AG09309 (cell line): ENCODE results near the gene YPEL1.
"Not testable (repeated sequence)": the region's sequence is repeated elsewhere in the genome, so short reads cannot be mapped to it uniquely, and the experiment has no call there.

ENCODE experiments used
- DNase-seq: peaks from one replicate; pipeline ENCODE4 v3.0.0-alpha.2; 2010; ENCODE audit warnings: low read depth
- H3K4me3 ChIP-seq: 2 replicates; pipeline ENCODE4 v1.5.1; 2011; ENCODE audit warnings: mild to moderate bottlenecking, low read depth, low read length, moderate library complexity; ENCODE audit not compliant: control insufficient read depth
- TF ChIP-seq, protein P1 (sequence below): IDR thresholded peaks from 2 replicates; pipeline ENCODE4 v1.5.1; 2011; ENCODE audit warnings: mild to moderate bottlenecking, low read depth, low read length, inconsistent platforms; ENCODE audit not compliant: insufficient read depth, control insufficient read depth; ENCODE audit errors: missing control alignments

YPEL1 gene

DNA sequence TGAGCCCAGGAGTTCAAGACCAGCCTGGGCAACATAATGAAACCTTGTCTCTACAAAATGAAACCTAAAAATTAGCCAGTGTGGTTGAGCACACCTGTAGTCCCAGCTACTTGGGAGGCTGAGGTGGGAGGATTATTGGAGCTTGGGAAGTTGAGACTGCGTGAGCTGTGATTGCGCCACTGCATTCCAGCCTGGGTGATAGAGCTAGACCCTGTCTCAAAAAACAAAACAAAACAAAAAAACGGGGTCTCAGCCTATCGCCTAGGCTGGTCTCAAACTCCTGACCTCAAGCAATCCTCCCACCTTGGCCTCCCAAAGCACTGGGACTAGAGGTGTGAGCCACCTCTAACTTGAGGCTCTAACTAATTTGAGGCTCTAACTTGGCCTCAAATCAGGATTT lies 56.2 kb downstream of the YPEL1 start:
- no peak for DNase-seq
- H3K4me3 ChIP-seq = no peak overlapping the region
- TF ChIP-seq, protein P1, sequence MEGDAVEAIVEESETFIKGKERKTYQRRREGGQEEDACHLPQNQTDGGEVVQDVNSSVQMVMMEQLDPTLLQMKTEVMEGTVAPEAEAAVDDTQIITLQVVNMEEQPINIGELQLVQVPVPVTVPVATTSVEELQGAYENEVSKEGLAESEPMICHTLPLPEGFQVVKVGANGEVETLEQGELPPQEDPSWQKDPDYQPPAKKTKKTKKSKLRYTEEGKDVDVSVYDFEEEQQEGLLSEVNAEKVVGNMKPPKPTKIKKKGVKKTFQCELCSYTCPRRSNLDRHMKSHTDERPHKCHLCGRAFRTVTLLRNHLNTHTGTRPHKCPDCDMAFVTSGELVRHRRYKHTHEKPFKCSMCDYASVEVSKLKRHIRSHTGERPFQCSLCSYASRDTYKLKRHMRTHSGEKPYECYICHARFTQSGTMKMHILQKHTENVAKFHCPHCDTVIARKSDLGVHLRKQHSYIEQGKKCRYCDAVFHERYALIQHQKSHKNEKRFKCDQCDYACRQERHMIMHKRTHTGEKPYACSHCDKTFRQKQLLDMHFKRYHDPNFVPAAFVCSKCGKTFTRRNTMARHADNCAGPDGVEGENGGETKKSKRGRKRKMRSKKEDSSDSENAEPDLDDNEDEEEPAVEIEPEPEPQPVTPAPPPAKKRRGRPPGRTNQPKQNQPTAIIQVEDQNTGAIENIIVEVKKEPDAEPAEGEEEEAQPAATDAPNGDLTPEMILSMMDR = no peak

DNA sequence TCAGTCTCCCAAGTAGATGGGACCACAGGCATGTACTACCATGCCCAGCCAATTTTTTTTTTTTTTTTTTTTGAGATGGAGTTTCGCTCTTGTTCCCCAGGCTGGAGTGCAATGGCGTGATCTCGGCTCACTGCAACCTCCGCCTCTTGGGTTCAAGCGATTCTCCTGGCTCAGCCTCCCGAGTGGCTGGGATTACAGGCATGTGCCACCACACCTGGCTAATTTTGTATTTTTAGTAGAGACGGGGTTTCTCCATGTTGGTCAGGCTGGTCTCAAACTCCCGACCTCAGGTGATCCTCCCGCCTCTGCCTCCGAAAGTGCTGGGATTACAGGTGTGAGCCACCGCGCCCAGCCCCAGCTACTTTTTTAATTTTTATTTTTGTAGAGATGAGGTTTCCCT lies 56.8 kb downstream of the YPEL1 start:
- not testable (repeated sequence) for DNase-seq, H3K4me3 ChIP-seq

DNA sequence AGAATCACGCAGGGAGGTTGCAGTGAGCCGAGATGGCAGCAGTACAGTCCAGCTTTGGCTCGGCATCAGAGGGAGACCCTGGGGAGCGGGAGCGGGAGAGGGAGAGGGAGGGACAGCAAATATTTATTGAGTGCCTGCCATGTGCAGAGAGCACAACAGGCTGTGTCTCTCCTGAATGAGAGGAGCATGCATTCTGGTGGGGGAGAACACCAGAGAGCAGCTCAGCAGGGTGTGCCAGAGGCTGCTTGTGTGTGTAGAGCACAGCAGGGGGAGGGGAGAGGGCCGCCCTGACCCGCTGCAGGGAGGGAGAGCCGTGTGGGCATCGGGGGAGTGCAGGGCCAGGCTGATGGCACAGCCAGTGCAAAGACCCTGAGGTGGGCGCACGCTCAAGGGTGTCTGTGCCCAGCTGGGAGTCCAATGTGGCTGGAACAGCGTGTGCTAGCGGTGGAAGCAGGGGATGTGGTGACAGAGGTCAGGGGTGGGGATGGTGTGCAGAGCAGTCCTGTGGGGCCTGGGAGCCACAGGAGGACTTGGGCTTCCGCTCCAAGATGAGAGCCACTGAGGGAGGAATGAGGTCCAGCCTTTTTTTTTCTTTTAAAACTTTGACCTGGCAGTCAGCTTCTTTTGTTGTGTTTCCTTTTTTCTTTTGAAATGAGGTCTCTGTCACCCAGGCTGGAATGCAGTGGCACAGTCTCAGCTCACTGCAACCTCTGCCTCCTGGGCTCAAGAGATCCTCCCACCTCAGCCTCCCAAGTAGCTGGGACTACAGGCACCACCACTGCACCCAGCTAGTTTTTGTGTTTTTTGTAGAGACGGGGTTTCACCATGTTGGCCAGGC lies 57.8 kb downstream of the YPEL1 start:
- DNase-seq = no peak
- no peak overlapping the region for H3K4me3 ChIP-seq
- TF ChIP-seq, protein P1 = no peak

DNA sequence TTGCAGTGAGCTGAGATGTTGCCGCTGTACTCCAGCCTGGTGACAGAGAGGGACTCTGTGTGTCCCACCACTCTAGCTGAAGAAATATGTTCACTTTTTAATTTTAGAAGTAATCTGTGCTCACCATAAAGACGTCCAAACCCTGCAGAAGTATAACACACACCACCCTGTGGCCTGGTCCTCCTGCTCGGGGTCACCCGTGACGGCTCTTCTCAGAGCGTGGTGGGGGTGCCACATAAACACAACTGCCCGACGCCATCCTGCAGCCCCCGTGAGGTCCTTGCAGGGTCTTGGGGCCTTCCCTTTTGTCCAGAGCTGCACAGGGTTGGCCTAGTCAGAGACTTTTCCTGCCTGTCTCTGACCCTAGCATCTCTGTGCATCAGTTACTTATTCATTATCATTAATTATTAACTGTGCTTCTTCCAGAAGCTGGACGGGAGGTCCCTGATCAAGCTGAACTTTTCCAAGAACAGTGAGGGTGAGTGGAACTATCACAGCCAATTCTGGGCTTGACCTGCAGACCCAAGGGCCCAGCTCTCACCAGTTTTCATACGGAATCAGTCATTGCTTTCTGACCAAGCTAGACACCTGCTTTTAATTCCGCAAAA lies 60.9 kb downstream of the YPEL1 start:
- TF ChIP-seq, protein P1 = no peak
- DNase-seq = no peak
- H3K4me3 ChIP-seq = no peak overlapping the region

DNA sequence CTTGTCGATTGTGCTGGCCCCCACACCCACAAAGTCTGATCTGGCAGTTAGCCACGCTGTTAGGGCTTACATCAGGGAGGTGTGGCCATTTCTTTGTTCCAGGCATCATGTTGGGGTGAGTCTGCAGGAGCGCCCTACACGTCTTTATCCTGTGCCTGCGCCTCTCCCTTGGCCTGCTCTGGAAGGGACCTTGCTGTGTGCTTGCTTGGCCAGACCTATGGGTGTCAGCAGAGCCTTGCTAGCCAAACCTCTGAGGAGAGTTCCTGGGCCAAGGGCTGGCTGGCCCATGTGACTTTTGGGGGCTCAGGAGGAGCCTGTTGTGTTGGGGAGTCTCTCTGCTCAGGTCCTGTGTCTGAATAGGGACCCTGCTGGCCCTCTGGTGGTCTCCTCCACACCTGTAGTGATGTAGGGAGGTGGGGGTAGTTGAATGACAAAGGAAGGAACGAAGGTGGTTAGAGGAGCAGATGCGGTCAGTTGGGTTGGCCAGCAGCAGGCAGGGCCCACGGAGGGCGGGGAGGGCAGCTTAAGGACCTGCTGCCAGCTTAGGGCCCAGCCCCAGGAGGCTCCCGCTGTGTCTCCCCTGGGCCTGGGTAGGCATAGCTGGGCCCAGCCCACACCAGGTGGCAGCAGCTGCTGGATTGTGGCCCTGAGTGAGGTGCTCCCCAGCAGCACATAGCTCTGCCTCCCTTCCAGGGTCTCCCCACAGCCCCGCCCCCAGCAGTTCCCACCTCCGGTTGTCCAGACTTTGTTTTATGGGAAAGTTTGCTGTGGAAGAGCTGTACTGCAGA lies 61.9 kb downstream of the YPEL1 start:
- H3K4me3 ChIP-seq = no peak overlapping the region
- no peak for DNase-seq
- TF ChIP-seq, protein P1 = no peak

DNA sequence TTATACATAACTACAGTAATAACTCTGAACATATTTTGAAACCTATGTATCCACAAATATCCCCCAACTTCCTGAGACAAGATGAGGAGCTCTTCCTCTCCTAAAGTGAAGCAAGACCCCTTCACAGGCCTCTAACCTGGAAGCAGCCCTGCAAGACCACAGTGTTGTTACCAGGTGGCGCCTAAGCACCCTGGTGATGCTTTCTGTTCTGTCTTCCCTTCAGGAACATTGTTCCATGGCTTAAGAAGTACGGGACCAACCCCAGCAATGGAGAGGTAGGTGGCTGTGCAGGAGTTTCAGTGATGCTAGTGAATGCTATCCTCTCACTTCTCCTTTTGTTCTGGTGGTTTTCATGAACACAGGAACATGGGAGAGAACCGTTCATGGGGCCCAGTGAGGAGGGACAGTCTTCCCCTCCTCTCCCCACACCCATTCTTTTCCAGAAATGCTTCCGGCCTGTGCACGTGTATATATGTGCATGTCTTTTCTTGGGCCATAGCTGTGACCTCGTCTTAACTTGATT lies 63.4 kb downstream of the YPEL1 start:
- H3K4me3 ChIP-seq = no peak overlapping the region
- TF ChIP-seq, protein P1 = no peak
- DNase-seq = no peak

DNA sequence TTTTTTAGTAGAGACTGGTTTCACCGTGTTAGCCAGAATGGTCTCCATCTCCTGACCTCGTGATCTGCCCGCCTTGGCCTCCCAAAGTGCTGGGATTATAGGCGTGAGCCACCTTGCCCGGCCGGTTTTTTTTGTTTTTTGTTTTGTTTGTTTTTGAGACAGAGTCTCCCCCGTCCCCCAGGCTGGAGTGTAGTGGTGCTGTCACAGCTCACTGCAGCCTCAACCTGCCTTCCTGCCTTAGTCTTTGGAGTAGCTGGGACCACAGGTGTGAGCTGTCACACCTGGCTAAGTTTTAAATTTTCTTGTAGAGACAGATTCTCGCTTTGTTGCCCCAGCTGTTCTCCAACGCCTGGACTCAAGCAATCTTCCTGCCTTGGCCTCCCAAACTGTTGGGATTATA lies 66.6 kb downstream of the YPEL1 start:
- TF ChIP-seq, protein P1 = no peak
- DNase-seq = no peak
- no peak overlapping the region for H3K4me3 ChIP-seq
